ENCODE measurements around the gene RPL22.

Gene RPL22

DNA sequence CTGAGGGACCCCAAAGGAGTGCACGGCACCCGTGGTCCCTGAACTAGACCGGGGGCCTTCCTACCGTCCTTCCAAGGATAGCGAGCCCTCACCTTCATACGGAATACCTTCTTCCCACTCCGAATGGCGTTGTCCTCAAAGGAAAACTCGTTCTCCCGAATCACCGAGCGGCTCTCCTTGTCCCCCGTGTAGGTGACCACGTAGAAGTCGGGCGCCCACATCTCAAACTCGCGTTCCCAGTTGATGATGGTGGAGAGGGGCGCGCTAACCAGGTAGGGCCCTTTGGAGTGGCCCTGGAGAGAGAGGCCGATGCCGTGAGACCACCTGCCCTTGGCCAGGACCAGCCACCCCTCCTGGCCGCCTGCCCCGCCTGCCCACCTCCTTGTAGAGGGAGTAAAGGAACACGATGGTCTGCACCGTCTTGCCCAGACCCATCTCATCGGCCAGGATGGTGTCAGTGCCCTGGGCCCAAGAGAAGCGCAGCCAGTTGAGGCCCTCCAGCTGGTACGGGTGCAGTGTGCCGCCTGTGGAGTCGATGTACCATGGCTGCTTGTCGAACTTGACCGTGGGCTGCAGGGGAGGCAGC, 57.3 kb downstream of the RPL22 start:
- TF ChIP-seq, protein P1, sequence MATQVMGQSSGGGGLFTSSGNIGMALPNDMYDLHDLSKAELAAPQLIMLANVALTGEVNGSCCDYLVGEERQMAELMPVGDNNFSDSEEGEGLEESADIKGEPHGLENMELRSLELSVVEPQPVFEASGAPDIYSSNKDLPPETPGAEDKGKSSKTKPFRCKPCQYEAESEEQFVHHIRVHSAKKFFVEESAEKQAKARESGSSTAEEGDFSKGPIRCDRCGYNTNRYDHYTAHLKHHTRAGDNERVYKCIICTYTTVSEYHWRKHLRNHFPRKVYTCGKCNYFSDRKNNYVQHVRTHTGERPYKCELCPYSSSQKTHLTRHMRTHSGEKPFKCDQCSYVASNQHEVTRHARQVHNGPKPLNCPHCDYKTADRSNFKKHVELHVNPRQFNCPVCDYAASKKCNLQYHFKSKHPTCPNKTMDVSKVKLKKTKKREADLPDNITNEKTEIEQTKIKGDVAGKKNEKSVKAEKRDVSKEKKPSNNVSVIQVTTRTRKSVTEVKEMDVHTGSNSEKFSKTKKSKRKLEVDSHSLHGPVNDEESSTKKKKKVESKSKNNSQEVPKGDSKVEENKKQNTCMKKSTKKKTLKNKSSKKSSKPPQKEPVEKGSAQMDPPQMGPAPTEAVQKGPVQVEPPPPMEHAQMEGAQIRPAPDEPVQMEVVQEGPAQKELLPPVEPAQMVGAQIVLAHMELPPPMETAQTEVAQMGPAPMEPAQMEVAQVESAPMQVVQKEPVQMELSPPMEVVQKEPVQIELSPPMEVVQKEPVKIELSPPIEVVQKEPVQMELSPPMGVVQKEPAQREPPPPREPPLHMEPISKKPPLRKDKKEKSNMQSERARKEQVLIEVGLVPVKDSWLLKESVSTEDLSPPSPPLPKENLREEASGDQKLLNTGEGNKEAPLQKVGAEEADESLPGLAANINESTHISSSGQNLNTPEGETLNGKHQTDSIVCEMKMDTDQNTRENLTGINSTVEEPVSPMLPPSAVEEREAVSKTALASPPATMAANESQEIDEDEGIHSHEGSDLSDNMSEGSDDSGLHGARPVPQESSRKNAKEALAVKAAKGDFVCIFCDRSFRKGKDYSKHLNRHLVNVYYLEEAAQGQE (IDR thresholded peaks at IDR 0.05; ENCODE audit: insufficient read depth in 1 of 2, low read depth in 2 of 2, low read length in 2 of 2): no peak
- TF ChIP-seq TAF1 (IDR thresholded peaks at IDR 0.05; ENCODE audit: borderline replicate concordance, insufficient read depth, low read length) (no peak), SIN3A (IDR thresholded peaks at IDR 0.05; ENCODE audit: borderline replicate concordance, insufficient read depth, low read length) (no peak), POLR2AphosphoS5 (IDR thresholded peaks at IDR 0.05; ENCODE audit: low read depth, low read length) (no peak), FOXP2 (optimal IDR thresholded peaks at IDR 0.05; ENCODE audit: borderline replicate concordance, extremely low read depth, extremely low read length, insufficient read depth) (no peak)

GRCh38 chr1:6141592-6141991, 57.8 kb downstream of the RPL22 start:
- TF ChIP-seq TAF1 (IDR thresholded peaks at IDR 0.05; ENCODE audit: borderline replicate concordance, insufficient read depth, low read length) (no peak), FOXP2 (optimal IDR thresholded peaks at IDR 0.05; ENCODE audit: borderline replicate concordance, extremely low read depth, extremely low read length, insufficient read depth) (no peak), POLR2AphosphoS5 (IDR thresholded peaks at IDR 0.05; ENCODE audit: low read depth, low read length) (no peak)
- TF ChIP-seq, protein P1 (IDR thresholded peaks at IDR 0.05; ENCODE audit: insufficient read depth in 1 of 2, low read depth in 2 of 2, low read length in 2 of 2): no peak

DNA sequence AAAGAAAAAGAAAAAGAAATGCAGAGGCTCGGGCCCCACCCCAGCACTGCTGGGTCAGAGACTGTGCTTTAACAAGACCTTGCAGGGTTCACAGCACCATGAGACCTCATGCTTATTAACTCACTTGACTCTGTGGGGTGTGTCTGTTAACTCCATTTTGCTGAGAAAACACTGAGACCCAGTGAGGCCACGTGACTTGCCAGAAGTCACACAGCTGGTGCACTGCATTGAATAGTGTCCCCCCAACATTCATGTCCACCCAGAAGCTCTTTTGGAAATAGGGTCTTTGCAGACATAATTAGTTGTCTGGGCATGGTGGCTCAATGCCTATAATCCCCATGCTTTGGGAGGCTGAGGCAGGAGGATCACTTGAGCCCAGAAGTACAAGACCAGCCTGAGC, 59.0 kb downstream of the RPL22 start:
- no peak for TF ChIP-seq SIN3A (IDR thresholded peaks at IDR 0.05; ENCODE audit: borderline replicate concordance, insufficient read depth, low read length)
- no peak for TF ChIP-seq FOXP2 (optimal IDR thresholded peaks at IDR 0.05; ENCODE audit: borderline replicate concordance, extremely low read depth, extremely low read length, insufficient read depth)
- TF ChIP-seq, protein P1 (IDR thresholded peaks at IDR 0.05; ENCODE audit: insufficient read depth in 1 of 2, low read depth in 2 of 2, low read length in 2 of 2): no peak
- TF ChIP-seq TAF1 (IDR thresholded peaks at IDR 0.05; ENCODE audit: borderline replicate concordance, insufficient read depth, low read length): no peak
- no peak for TF ChIP-seq POLR2AphosphoS5 (IDR thresholded peaks at IDR 0.05; ENCODE audit: low read depth, low read length)

DNA sequence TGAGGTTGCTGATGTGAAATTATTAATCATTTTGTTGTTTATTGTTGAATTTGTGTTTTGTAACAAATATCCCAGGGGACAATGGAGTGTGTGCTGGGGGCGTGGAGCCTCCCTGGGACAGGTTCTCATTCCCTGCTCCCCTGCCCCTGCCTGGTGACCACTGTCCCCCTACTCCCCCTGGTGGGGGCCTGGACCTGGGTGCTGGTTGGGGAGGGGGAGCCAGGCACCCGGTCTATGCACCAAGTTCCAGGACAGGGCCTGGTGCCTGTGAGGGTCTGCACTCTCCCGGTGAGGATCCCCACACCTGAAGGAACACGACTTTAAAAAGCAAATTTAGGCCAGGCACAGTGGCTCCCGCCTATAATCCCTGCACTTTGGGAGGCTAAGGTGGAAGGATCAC, 61.6 kb downstream of the RPL22 start:
- TF ChIP-seq TAF1 (IDR thresholded peaks at IDR 0.05; ENCODE audit: borderline replicate concordance, insufficient read depth, low read length): no peak
- TF ChIP-seq FOXP2 (optimal IDR thresholded peaks at IDR 0.05; ENCODE audit: borderline replicate concordance, extremely low read depth, extremely low read length, insufficient read depth): no peak
- TF ChIP-seq, protein P1 (IDR thresholded peaks at IDR 0.05; ENCODE audit: insufficient read depth in 1 of 2, low read depth in 2 of 2, low read length in 2 of 2): no peak
- TF ChIP-seq POLR2AphosphoS5 (IDR thresholded peaks at IDR 0.05; ENCODE audit: low read depth, low read length): no peak
- TF ChIP-seq SIN3A (IDR thresholded peaks at IDR 0.05; ENCODE audit: borderline replicate concordance, insufficient read depth, low read length): no peak

Data from PFSK-1 (cell line).